Thyroid gland (tissue), 4 donors: ENCODE measurements around the gene CA12. TPM values are rescaled to one million over a fixed set of nuclear protein-coding genes. Genes with fewer than 3 reads are reported as not detected.

ENCODE experiments used
- DNase-seq, 2 donors: peaks; one replicate each; pipeline ENCODE4 v3.0.0-alpha.2; 2019
- H3K27ac ChIP-seq, 3 donors: fragments of 200-600 bp; sonication (generic); 1 replicate in 2 of 3; 2 replicates in 1 of 3; pipeline ENCODE4 v1.5.1; 2016 to 2019; ENCODE audit warnings: mild to moderate bottlenecking in 1 of 3, moderate library complexity in 1 of 3
- H3K27me3 ChIP-seq: fragments of 200-600 bp; sonication (generic); one replicate; pipeline ENCODE4 v1.5.1; 2019
- H3K36me3 ChIP-seq, 2 donors: fragments of 200-600 bp; sonication (generic); one replicate each; pipeline ENCODE4 v1.5.1; 2016 to 2019
- H3K4me1 ChIP-seq, 2 donors: fragments of 200-600 bp; sonication (generic); one replicate each; pipeline ENCODE4 v1.5.1; 2017 to 2019
- H3K4me3 ChIP-seq, 3 donors: fragments of 200-600 bp; sonication (generic); replicated peaks in 1 of 3; 1 replicate in 2 of 3; 2 replicates in 1 of 3; pipeline ENCODE4 v1.5.1; 2016; ENCODE audit warnings: mild to moderate bottlenecking in 1 of 3
- H3K9me3 ChIP-seq: fragments of 200-600 bp; sonication (generic); one replicate; pipeline ENCODE4 v1.5.1; 2017
- CTCF ChIP-seq, 6 experiments: fragments of 200-600 bp in 3 of 6; fragments of 450-650 bp in 3 of 6; sonication (generic) in 3 of 6; IDR thresholded peaks; one replicate each; pipeline ENCODE4 v1.5.1; 2016 to 2019; ENCODE audit warnings: antibody characterized with exemption in 6 of 6, mild to moderate bottlenecking in 2 of 6, inconsistent platforms in 1 of 6, moderate library complexity in 1 of 6
- POLR2A ChIP-seq, 2 donors: fragments of 450-650 bp; IDR thresholded peaks; one replicate each; pipeline ENCODE4 v1.6.1; 2017; ENCODE audit warnings: antibody characterized with exemption in 2 of 2, mild to moderate bottlenecking in 2 of 2, moderate library complexity in 1 of 2
- WGBS, 2 donors: methylation state at CpG; one replicate each; pipeline ENCODE4 v1.1.5; 2017; 5-methylcytosine and 5-hydroxymethylcytosine counted together
- intact Hi-C: fragments of 100-400 bp; cut with DNase I; formaldehyde crosslinking; loops from one replicate; pipeline ENCODE4 v1.15.1; 2023
- total RNA-seq, 4 donors: library from RNA; depleted of rRNA; stranded (reverse); fragments of >200 nt; gene quantifications; one replicate each; pipeline ENCODE4 v1.2.3, GENCODE V29; 2016

Gene CA12
- total RNA-seq, 4 donors from 2014 or later: 0.33 to 21.9 (median 4.3) TPM

DNA sequence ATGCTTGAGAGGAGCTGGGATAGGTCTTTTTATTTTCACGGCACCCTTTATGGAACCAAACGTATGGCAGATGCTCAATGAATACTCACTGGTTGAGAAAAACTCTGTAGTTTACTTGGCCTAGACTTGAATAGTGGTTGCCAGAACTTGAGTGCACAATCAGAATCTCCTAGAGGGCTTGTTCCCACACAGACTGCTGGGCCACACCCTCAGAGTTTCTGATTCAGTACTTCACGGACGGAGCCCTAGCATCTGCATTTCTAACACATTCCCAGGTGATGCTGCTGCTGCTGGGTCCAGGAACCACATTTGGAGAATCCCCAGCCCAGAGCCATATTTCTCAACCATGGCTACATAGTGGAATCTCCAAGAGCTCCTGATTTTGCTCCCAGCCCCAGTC is 24.6 kb downstream of the CA12 start:
- Histone ChIP-seq H3K4me3 (no peak overlapping the region), H3K4me1 (peaks cover 4 to 5% of the 10 kb centered on the region in 2 donors), H3K36me3 (no peaks in the 10 kb centered on the region), H3K27ac (no peak overlapping the region), H3K27me3 (no peaks in the 10 kb centered on the region), H3K9me3 (no peaks in the 10 kb centered on the region)
- no peak for DNase-seq
- intact Hi-C loops: no loop called here
- WGBS, 2 donors: 73 to 75% methylated on average over 4 of the region's 4 CpGs
- TF ChIP-seq CTCF (IDR thresholded peaks at IDR 0.05): no peak
- TF ChIP-seq POLR2A (IDR thresholded peaks at IDR 0.05): no peak

DNA sequence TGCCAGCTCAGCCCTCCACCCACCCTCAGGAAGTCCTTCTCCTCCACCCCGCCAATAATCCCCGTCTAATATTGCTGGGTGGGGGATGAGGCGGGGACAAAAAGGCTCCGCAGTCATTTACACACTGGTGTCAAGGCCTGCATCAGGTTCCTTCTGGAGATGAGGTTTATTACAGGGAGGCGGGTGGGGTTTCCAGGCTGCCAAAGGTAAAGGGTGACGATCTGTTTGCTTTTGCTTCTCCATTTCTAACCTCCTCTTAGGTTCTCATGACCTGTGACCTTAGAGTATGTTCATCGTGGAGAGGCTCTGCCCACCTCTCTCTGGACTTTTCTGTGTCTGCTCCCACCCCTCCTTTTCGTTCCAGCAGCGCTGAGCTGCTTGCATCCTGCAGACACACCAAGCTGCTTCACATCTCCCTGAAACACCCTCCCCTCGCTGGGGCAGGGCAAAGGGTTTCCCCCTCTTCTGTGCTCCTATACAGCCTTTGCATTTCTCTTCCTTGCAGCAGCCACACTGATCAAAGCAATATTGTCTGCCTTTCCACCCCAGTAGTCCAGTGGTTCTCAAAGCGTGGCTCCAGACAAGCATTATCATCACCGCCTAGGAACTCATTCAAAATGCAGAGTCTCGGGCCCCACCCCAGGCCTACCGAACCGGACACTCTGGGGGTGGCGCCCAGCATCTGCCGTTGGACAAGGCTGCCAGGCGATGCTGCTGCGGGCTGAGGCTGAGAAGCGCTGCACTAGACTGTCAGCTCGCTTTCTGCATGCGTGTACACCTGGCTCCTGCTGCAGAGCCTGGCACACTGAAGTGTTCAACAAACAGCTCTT is 26.6 kb downstream of the CA12 start:
- no peak for DNase-seq
- Histone ChIP-seq H3K36me3 (no peaks in the 10 kb centered on the region), H3K27ac (no peak overlapping the region), H3K27me3 (no peaks in the 10 kb centered on the region), H3K9me3 (no peaks in the 10 kb centered on the region), H3K4me1 (no peaks in the 10 kb centered on the region), H3K4me3 (no peak overlapping the region)
- intact Hi-C loops: no loop called here
- 79 to 85% methylated on average over 22 of the region's 22 CpGs for WGBS, 2 donors
- TF ChIP-seq POLR2A (IDR thresholded peaks at IDR 0.05) (no peak), CTCF (IDR thresholded peaks at IDR 0.05) (no peak)

- WGBS, 2 donors: 95% methylated on average over 5 of the region's 5 CpGs
- Histone ChIP-seq H3K27me3 (no peaks in the 10 kb centered on the region), H3K4me3 (no peak overlapping the region), H3K27ac (no peak overlapping the region), H3K4me1 (peaks cover 2 to 3% of the 10 kb centered on the region in 2 donors), H3K9me3 (no peaks in the 10 kb centered on the region), H3K36me3 (no peaks in the 10 kb centered on the region)
- intact Hi-C loops: no loop called here
- no peak for TF ChIP-seq CTCF (IDR thresholded peaks at IDR 0.05)
- TF ChIP-seq POLR2A (IDR thresholded peaks at IDR 0.05): no peak
- no peak for DNase-seq
Measured at GRCh38 chr15:63353887-63354286, 27.8 kb downstream of the CA12 start.

- intact Hi-C loops: no loop called here
Measured at GRCh38 chr15:63353261-63353660, 28.4 kb downstream of the CA12 start.

More at GRCh38 chr15:63353261-63353660, 28.4 kb downstream of the CA12 start:
- Histone ChIP-seq H3K27ac (no peak overlapping the region), H3K4me1 (peaks cover 8 to 9% of the 10 kb centered on the region in 2 donors), H3K36me3 (no peaks in the 10 kb centered on the region), H3K4me3 (no peak overlapping the region), H3K9me3 (no peaks in the 10 kb centered on the region), H3K27me3 (no peaks in the 10 kb centered on the region)
- no peak for TF ChIP-seq POLR2A (IDR thresholded peaks at IDR 0.05)
- TF ChIP-seq CTCF (IDR thresholded peaks at IDR 0.05): no peak
- no peak for DNase-seq
- WGBS, 2 donors: 80 to 83% methylated on average over 8 of the region's 8 CpGs
